Natural killer cell (primary cell): ENCODE measurements around the gene TMEM129. TPM values are rescaled to one million over a fixed set of nuclear protein-coding genes. Genes with fewer than 3 reads are reported as not detected.

Experiments
- ATAC-seq, 3 donors: fragments of 150-1000 bp in 2 of 3; fragments of 200-7000 bp in 1 of 3; cut with Tn5 transposase; 1 replicate in 1 of 3; 2 replicates in 2 of 3; pipeline ENCODE4 v1.10.0; 2021; ENCODE audit warnings: mild to moderate bottlenecking in 2 of 3, moderate library complexity in 2 of 3
- DNase-seq, 2 donors: peaks; one replicate each; pipeline versions ENCODE4 v3.0.0 to v3.0.0-alpha.2; 2013 to 2021; ENCODE audit warnings: mixed read lengths in 1 of 2
- H3K27ac ChIP-seq: one replicate; pipeline ENCODE4 v1.5.1; 2013; ENCODE audit warnings: mild to moderate bottlenecking, low read length
- H3K27me3 ChIP-seq: one replicate; pipeline ENCODE4 v1.6.1; 2013; ENCODE audit warnings: low read length; ENCODE audit not compliant: control insufficient read depth, insufficient read depth
- H3K36me3 ChIP-seq: one replicate; pipeline ENCODE4 v1.6.1; 2013; ENCODE audit warnings: low read length; ENCODE audit not compliant: control insufficient read depth, insufficient read depth
- H3K4me1 ChIP-seq: one replicate; pipeline ENCODE4 v1.6.1; 2013; ENCODE audit warnings: low read length; ENCODE audit not compliant: control insufficient read depth, insufficient read depth
- H3K4me3 ChIP-seq: one replicate; pipeline ENCODE4 v1.5.1; 2013; ENCODE audit warnings: low read length
- H3K9me3 ChIP-seq: one replicate; pipeline ENCODE4 v1.6.1; 2013; ENCODE audit warnings: low read length; ENCODE audit not compliant: control insufficient read depth, insufficient read depth
- H3K27ac Mint-ChIP-seq, 2 donors: one replicate each; pipeline ENCODE4 v1.8.0; 2022; ENCODE audit warnings: mild to moderate bottlenecking in 2 of 2, mixed read lengths in 2 of 2, moderate library complexity in 1 of 2
- H3K27me3 Mint-ChIP-seq, 2 donors: one replicate each; pipeline ENCODE4 v1.8.0; 2022; ENCODE audit warnings: low read depth in 2 of 2, mixed read lengths in 2 of 2
- H3K36me3 Mint-ChIP-seq: one replicate; pipeline ENCODE4 v1.8.0; 2022; ENCODE audit warnings: mixed read lengths
- H3K4me1 Mint-ChIP-seq, 2 donors: one replicate each; pipeline ENCODE4 v1.8.0; 2022; ENCODE audit warnings: mixed read lengths in 2 of 2
- H3K4me3 Mint-ChIP-seq: one replicate; pipeline ENCODE4 v1.8.0; 2022; ENCODE audit warnings: mild to moderate bottlenecking, moderate library complexity, mixed read lengths
- H3K9me3 Mint-ChIP-seq, 2 donors: one replicate each; pipeline ENCODE4 v1.8.0; 2022; ENCODE audit warnings: mixed read lengths in 2 of 2
- WGBS: methylation state at CpG from one replicate; pipeline ENCODE4 v1.1.7; 2013; ENCODE audit warnings: missing lambda C conversion rate; ENCODE audit not compliant: insufficient coverage; 5-methylcytosine and 5-hydroxymethylcytosine counted together
- intact Hi-C: fragments of 100-400 bp; cut with micrococcal nuclease; formaldehyde crosslinking; loops from one replicate; pipeline ENCODE4 v1.14.2; 2022
- total RNA-seq, 4 donors: library from RNA; stranded (reverse); fragments of 120-200 nt in 1 of 4; gene quantifications; one replicate each; pipeline versions ENCODE4 v1.2.3 to v1.2.4, GENCODE V29; 2013 to 2022
- TF ChIP-seq, protein P1 (sequence below): fragments of 200-600 bp; IDR thresholded peaks from one replicate; pipeline ENCODE4 v1.8.0; 2022; ENCODE audit warnings: antibody characterized with exemption

The TMEM129 gene
- total RNA-seq, 3 donors from 2014 or later (not counting 1 experiment from before 2014, with no cell fraction given), result 18.2 to 26.9 (median 20.8) TPM

DNA sequence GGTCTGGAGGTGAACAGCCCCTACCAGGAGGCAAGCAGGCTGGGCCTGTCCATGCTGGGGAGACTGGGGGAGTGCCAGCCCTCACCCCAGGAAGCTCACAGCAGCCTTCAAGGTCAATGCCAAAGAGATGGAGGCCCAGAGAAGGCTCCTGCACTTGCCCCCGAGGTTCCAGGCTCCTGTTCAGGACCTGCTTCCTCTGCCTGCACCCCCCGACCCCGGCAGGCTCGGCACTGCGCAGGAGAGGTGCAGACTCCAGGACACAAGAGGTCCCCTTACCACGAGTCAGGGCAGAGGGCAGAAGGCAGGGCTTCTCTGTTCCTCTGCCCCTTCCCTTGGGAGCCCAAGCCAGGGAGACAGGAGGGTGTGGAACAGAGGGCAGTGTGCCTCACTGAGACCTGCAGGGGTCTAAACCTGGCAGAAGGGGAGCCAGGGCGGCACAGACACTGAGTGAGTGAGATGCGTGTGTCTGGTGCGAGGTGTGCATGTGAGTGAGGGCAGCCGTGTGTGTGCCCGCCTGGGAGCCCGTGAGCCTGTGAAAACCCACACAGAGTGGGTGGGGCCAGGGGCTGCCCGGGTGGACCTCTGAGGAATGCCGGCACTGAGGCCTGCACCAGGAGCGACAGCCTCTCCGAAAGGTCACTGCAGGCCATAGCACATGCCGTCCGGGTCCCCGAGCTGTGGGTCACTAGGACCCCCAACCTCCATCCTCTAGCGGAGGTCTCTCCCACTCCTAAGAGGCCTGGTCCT lies 41.3 kb upstream of the TMEM129 start:
- Mint-ChIP-seq H3K27me3 (peaks cover 0 to 21% of the 10 kb centered on the region in 2 donors), H3K36me3 (no peaks in the 10 kb centered on the region), H3K27ac (no peak overlapping the region), H3K9me3 (no peaks in the 10 kb centered on the region), H3K4me1 (no peaks in the 10 kb centered on the region), H3K4me3 (no peak overlapping the region)
- Histone ChIP-seq H3K4me3 (no peak overlapping the region), H3K36me3 (no peaks in the 10 kb centered on the region), H3K27ac (no peak overlapping the region), H3K4me1 (no peaks in the 10 kb centered on the region), H3K27me3 (peaks cover 7% of the 10 kb centered on the region), H3K9me3 (no peaks in the 10 kb centered on the region)
- no peak for ATAC-seq
- DNase-seq, result no peak
- intact Hi-C loops, result no loop called here
- TF ChIP-seq, protein P1, sequence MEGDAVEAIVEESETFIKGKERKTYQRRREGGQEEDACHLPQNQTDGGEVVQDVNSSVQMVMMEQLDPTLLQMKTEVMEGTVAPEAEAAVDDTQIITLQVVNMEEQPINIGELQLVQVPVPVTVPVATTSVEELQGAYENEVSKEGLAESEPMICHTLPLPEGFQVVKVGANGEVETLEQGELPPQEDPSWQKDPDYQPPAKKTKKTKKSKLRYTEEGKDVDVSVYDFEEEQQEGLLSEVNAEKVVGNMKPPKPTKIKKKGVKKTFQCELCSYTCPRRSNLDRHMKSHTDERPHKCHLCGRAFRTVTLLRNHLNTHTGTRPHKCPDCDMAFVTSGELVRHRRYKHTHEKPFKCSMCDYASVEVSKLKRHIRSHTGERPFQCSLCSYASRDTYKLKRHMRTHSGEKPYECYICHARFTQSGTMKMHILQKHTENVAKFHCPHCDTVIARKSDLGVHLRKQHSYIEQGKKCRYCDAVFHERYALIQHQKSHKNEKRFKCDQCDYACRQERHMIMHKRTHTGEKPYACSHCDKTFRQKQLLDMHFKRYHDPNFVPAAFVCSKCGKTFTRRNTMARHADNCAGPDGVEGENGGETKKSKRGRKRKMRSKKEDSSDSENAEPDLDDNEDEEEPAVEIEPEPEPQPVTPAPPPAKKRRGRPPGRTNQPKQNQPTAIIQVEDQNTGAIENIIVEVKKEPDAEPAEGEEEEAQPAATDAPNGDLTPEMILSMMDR, result no peak
- WGBS, result 83% methylated on average over 20 of the region's 20 CpGs

DNA sequence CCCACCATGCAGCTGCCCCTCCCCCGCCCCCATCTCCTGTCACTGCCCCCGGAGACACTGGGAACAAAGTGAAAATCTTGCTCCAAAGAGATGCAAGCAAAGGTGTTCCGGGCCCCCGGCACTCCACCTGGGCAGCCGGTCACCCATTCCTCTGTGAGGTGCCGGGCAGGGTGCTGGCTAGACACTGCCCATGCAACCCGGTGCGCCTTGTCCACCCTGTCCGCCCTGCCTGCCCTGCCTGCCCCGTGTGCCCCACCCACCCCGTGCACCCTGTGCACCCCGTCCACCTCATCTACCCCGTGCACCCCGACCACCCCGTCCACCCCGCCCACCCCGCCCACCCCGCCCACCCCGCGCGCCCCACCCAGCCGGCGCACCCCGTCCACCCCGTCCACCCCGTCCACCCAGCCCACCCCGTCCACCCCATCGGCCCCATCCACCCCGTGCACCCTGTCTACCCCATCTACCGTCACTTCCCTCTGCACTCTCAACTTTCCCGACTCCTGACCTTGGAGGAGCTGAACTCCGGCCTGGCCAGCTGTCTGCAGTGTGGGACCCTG lies 40.1 kb upstream of the TMEM129 start:
- Mint-ChIP-seq H3K27ac (no peak overlapping the region), H3K36me3 (no peaks in the 10 kb centered on the region), H3K4me3 (no peak overlapping the region), H3K27me3 (peaks cover 0 to 21% of the 10 kb centered on the region in 2 donors), H3K4me1 (no peaks in the 10 kb centered on the region), H3K9me3 (no peaks in the 10 kb centered on the region)
- H3K27me3 ChIP-seq, result peaks cover 7% of the 10 kb centered on the region
- 82% methylated on average over 19 of the region's 32 CpGs for WGBS
- no peak for ATAC-seq
- no peaks in the 10 kb centered on the region for H3K36me3 ChIP-seq
- H3K9me3 ChIP-seq, result no peaks in the 10 kb centered on the region
- H3K27ac ChIP-seq, result no peak overlapping the region
- no peaks in the 10 kb centered on the region for H3K4me1 ChIP-seq
- DNase-seq, result no peak
- TF ChIP-seq, protein P1, result no peak
- H3K4me3 ChIP-seq, result no peak overlapping the region
- intact Hi-C loops, result no loop called here

DNA sequence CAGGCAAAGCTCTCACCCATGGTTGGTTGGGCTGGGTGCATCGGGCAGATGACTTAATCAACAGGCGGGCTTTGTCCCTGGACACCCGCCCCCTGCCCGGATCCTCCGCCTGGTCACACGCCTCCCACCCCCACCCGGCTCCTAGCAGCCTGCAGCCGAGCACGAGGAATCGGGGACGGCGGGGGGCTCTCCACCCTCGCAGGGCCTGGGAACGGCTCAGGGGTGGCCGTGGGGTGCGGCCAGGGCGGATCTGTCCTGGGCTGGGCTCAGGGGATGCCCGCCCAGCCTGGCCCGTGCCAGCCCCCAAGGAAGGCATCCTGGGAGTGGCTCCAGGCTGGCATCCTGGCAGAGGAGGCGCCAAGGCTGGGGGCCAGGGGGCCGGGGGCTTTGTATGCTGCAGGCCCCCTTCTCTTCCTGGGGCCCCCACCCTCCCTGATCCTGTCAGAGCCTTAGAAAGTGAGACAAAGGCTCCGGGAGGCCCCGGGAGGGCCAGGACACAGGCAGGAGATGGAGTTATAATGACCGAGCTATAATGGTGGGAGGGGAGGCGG lies 39.5 kb upstream of the TMEM129 start:
- H3K27ac Mint-ChIP-seq, result no peak overlapping the region
- H3K27me3 Mint-ChIP-seq, result peaks cover 0 to 15% of the 10 kb centered on the region in 2 donors
- TF ChIP-seq, protein P1, result no peak
- Histone ChIP-seq H3K9me3 (no peaks in the 10 kb centered on the region), H3K27ac (no peak overlapping the region), H3K36me3 (no peaks in the 10 kb centered on the region), H3K4me1 (no peaks in the 10 kb centered on the region), H3K27me3 (peaks cover 4% of the 10 kb centered on the region), H3K4me3 (no peak overlapping the region)
- no peak overlapping the region for H3K4me3 Mint-ChIP-seq
- no peaks in the 10 kb centered on the region for H3K36me3 Mint-ChIP-seq
- 84% methylated on average over 24 of the region's 25 CpGs for WGBS
- ATAC-seq (no peak), DNase-seq (no peak)
- intact Hi-C loops, result no loop called here
- no peaks in the 10 kb centered on the region for H3K4me1 Mint-ChIP-seq
- H3K9me3 Mint-ChIP-seq, result no peaks in the 10 kb centered on the region
